ENCODE data around the gene TEX101.
"Not testable (repeated sequence)": the region's sequence is repeated elsewhere in the genome, so short reads cannot be mapped to it uniquely, and the experiment has no call there.

Gene TEX101

DNA sequence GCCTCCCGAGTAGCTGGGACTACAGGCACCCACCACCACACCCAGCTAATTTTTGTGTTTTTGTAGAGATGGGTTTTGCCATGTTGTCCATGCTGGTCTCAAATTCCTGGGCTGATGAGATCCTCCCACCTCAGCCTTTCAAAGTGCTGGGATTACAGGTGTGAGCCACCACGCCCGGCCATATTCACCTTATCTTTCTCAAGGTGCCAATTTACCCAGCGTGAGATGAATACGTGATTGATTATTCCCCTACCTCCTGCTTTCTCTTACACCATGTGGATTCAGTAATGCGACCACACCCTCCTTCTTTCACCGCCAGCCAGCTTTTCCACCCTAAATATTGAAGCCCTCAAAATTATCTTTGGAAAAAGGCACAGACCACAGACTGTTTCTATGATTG, 31.4 kb upstream of the TEX101 start:
- H3K4me3 ChIP-seq (ENCODE audit: low read depth, low read length); H3K4me1 ChIP-seq (ENCODE audit: control insufficient read depth, insufficient read depth, low read length); H3K9me3 ChIP-seq (ENCODE audit: control insufficient read depth, insufficient read depth, low read depth, low read length); H3K27ac ChIP-seq (ENCODE audit: extremely low read depth, low read depth, low read length); H3K36me3 ChIP-seq (ENCODE audit: control insufficient read depth in 2 of 2, insufficient read depth in 1 of 2, low read length in 2 of 2); POLR2A ChIA-PET: not testable (repeated sequence)
- CTCF ChIA-PET = interaction anchor here (0.6 to 2.0 kb wide), 3 partner anchors 42 to 362 kb away, joined by 3 to 6 read pairs (median 3); no protein-coding TSS in a partner anchor
- TF ChIP-seq KLF1 (tag by site-specific recombination; IDR thresholded peaks at IDR 0.05) = peak; percentile 69

- H3K36me3 ChIP-seq (ENCODE audit: control insufficient read depth in 2 of 2, insufficient read depth in 1 of 2, low read length in 2 of 2); H3K27ac ChIP-seq (ENCODE audit: extremely low read depth, low read depth, low read length); H3K9me3 ChIP-seq (ENCODE audit: control insufficient read depth, insufficient read depth, low read depth, low read length); H3K4me3 ChIP-seq (ENCODE audit: low read depth, low read length); POLR2A ChIA-PET: not testable (repeated sequence)
- CTCF ChIA-PET = interaction anchor here (0.6 to 2.0 kb wide), 3 partner anchors 42 to 361 kb away, joined by 3 to 6 read pairs (median 3); no protein-coding TSS in a partner anchor
- H3K4me1 ChIP-seq (ENCODE audit: control insufficient read depth, insufficient read depth, low read length) = peaks cover 11% of the 10 kb centered on the region; the same call in 1 of the 2 replicates
These were observed 30.9 kb upstream of the TEX101 start for GRCh38 chr19:43383759-43384158.

DNA sequence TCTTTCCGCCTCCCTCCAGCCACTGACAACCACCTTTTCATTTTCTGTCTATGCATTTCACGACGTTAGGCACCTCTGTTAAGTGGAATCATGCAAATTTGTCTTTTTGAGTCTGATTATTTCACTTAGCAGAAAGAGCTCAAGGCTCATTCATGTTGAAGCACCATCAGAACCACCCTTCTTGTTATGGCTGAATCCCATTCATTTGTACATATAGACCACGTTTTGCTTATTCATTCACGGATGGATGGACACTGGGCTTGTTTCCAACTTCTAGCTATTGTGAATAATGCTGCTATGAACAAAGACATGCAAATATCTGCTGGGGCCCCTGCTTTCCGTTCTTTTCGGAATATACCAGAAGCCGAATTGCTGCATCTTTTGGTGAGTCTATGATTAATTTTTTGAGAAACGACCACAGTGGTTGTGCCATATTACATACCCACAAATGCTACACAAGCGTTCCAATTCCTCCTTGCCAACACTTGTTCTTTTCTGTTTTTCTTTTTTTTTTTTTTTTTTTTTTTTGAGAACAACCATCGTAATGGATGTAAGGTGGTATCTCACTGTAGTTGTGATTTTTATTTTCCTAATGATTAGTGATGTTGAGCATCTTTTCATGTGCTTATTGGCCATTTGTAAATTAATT, 23.7 kb upstream of the TEX101 start:
- peak; percentile 87 for TF ChIP-seq ZNF600 (tag by site-specific recombination; IDR thresholded peaks at IDR 0.05)
- 0 out of 2 replicates have a peak, but pooled peaks have one; percentile 5 for TF ChIP-seq ZXDB (tag by site-specific recombination; IDR thresholded peaks at IDR 0.05)
- peak; percentile 82 for TF ChIP-seq ZNF362 (tag by site-specific recombination; IDR thresholded peaks at IDR 0.05)
- peak; percentile 57 for TF ChIP-seq PRDM10 (tag by site-specific recombination; IDR thresholded peaks at IDR 0.05)
- 0 out of 2 replicates have a peak, but pooled peaks have one; percentile 3 for TF ChIP-seq ZNF518A (tag by site-specific recombination; conservative IDR thresholded peaks at IDR 0.05; ENCODE audit: low read depth)
- 0 out of 2 replicates have a peak, but pooled peaks have one; percentile 20 for TF ChIP-seq ZNF548 (tag by site-specific recombination; IDR thresholded peaks at IDR 0.05)
- ChIA-PET POLR2A (interaction anchor here (0.6 kb wide), 1 partner anchor 446 kb away, joined by 3 read pairs; no protein-coding TSS in a partner anchor), CTCF (interaction anchor here (1.0 kb wide), 1 partner anchor 35 kb away, joined by 4 read pairs; no protein-coding TSS in a partner anchor)
- H3K4me3 ChIP-seq (ENCODE audit: low read depth, low read length); H3K36me3 ChIP-seq (ENCODE audit: control insufficient read depth in 2 of 2, insufficient read depth in 1 of 2, low read length in 2 of 2); H3K9me3 ChIP-seq (ENCODE audit: control insufficient read depth, insufficient read depth, low read depth, low read length); H3K27ac ChIP-seq (ENCODE audit: extremely low read depth, low read depth, low read length): not testable (repeated sequence)
- H3K4me1 ChIP-seq (ENCODE audit: control insufficient read depth, insufficient read depth, low read length) = peaks cover 26% of the 10 kb centered on the region

GRCh38 chr19:43391552-43391935, 23.1 kb upstream of the TEX101 start:
- H3K36me3 ChIP-seq (ENCODE audit: control insufficient read depth in 2 of 2, insufficient read depth in 1 of 2, low read length in 2 of 2); H3K4me3 ChIP-seq (ENCODE audit: low read depth, low read length); H3K9me3 ChIP-seq (ENCODE audit: control insufficient read depth, insufficient read depth, low read depth, low read length); H3K27ac ChIP-seq (ENCODE audit: extremely low read depth, low read depth, low read length); POLR2A ChIA-PET: not testable (repeated sequence)
- peaks cover 26% of the 10 kb centered on the region for H3K4me1 ChIP-seq (ENCODE audit: control insufficient read depth, insufficient read depth, low read length)
- CTCF ChIA-PET = interaction anchor here (1.0 kb wide), 1 partner anchor 34 kb away, joined by 4 read pairs; no protein-coding TSS in a partner anchor

Measured in HEK293 (cell line).